ENCODE results near the gene KCNQ1. TPM values are rescaled to one million over a fixed set of nuclear protein-coding genes. Genes with fewer than 3 reads are reported as not detected.

KCNQ1 gene
- total RNA-seq, 3 donors from 2014 or later, result 15.5 to 44.7 (median 37.4) TPM

DNA sequence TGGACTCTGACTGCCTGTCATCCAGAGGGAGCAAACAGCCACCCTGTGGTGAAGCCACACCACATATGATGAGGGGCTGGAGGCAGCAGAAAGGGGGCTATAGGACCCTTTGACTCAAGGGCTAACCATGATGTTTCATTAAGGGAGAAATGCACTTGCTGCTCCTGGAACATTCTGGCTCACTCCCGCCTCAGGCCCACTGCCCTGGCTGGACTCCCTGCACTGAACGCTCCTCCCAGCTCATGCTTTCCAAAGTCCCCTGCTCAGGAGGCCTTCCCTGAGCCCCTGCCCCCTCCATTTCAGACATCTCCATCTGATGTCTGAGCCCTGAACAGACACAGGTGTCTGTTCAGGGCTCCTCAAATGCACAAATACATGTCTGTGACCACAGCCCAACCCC lies 371.7 kb downstream of the KCNQ1 start:
- ATAC-seq, result no peak

DNA sequence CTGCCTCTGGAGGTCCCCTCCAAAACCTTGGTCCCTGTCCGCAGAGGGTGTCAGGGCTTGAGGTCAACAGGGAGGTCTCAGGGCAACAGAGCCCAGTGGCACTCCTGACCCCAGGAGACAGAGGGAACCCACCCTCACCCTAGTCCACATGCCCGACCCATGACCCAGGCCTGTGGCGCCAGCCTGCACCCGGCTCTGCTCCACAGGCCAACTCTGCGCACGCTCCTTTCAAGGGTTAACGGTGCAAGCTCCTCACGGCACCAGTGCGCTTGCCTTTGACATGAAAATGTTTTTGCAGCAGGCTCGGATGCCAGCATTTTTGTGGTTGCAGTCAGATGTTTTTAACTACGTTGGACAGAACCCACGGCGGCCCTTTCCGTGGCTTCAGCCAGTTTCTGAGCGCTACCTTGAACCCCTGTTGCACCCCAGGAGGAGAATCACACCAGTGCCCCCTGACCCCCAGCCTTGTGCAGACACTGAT lies 372.2 kb downstream of the KCNQ1 start:
- ATAC-seq (no peak), DNase-seq (peak in 1 of 3 donors; percentile 37)
- no peaks in the 10 kb centered on the region for H3K4me1 ChIP-seq (ENCODE audit: low read depth)
- H3K9me3 ChIP-seq, result peaks cover 21% of the 10 kb centered on the region
- TF ChIP-seq, protein P1, sequence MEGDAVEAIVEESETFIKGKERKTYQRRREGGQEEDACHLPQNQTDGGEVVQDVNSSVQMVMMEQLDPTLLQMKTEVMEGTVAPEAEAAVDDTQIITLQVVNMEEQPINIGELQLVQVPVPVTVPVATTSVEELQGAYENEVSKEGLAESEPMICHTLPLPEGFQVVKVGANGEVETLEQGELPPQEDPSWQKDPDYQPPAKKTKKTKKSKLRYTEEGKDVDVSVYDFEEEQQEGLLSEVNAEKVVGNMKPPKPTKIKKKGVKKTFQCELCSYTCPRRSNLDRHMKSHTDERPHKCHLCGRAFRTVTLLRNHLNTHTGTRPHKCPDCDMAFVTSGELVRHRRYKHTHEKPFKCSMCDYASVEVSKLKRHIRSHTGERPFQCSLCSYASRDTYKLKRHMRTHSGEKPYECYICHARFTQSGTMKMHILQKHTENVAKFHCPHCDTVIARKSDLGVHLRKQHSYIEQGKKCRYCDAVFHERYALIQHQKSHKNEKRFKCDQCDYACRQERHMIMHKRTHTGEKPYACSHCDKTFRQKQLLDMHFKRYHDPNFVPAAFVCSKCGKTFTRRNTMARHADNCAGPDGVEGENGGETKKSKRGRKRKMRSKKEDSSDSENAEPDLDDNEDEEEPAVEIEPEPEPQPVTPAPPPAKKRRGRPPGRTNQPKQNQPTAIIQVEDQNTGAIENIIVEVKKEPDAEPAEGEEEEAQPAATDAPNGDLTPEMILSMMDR (IDR thresholded peaks at IDR 0.05), result no peak
- H3K4me3 ChIP-seq, result no peak overlapping the region
- H3K36me3 ChIP-seq (ENCODE audit: low read depth), result no peaks in the 10 kb centered on the region
- intact Hi-C loops (cut with DNase I, micrococcal nuclease), result no loop called here

More for the DNA sequence above, 371.7 kb downstream of the KCNQ1 start:
- Histone ChIP-seq H3K36me3 (ENCODE audit: low read depth) (no peaks in the 10 kb centered on the region), H3K4me3 (no peak overlapping the region), H3K9me3 (peaks cover 21% of the 10 kb centered on the region), H3K4me1 (ENCODE audit: low read depth) (no peaks in the 10 kb centered on the region)
- TF ChIP-seq, protein P1 (IDR thresholded peaks at IDR 0.05), result no peak
- intact Hi-C loops (cut with DNase I, micrococcal nuclease), result no loop called here
- DNase-seq, result no peak

DNA sequence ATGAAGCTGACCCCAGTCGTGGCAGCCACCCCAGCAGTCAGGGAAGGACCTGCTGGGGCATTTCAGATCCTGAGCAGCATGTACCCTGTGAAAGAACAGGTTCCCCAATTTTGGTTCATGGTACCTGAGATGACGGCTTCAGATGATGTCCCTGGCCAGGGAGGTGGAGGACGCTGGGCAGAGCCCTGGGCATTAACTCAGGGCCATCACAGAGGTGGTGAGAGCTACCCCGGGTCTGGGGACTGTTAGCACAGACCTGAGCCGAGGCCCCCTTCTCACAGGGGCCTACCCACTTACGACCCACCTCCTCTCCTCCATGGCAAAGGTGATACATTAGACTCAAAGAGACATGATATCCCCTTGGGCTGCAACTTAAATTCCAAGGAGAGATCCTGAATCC lies 372.6 kb downstream of the KCNQ1 start:
- H3K4me3 ChIP-seq, result no peak overlapping the region
- ATAC-seq (no peak), DNase-seq (no peak)
- H3K4me1 ChIP-seq (ENCODE audit: low read depth), result no peaks in the 10 kb centered on the region
- peaks cover 21% of the 10 kb centered on the region for H3K9me3 ChIP-seq
- H3K36me3 ChIP-seq (ENCODE audit: low read depth), result no peaks in the 10 kb centered on the region
- intact Hi-C loops (cut with DNase I, micrococcal nuclease), result no loop called here
- TF ChIP-seq, protein P1 (IDR thresholded peaks at IDR 0.05), result no peak

DNA sequence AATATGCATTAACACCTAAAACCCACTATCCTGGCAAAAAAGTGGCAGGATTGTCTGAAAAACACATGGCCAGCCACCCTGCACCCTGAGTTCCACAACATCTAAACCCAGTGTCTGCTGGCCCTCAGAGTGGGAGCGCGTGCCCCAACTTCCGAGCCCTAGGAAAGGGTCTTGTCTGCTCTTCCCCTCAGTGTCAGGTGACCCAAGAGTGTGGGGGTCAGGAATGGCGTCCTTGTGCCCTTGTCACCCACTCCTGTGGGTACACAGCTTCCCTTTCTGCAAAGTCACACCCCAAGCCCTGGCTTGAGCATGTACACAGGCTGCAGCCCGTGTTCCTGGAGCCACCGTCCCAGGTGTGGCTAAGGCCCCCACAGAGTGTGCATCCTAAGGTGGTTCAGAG lies 373.2 kb downstream of the KCNQ1 start:
- Histone ChIP-seq H3K4me1 (ENCODE audit: low read depth) (no peaks in the 10 kb centered on the region), H3K9me3 (peaks cover 27% of the 10 kb centered on the region), H3K36me3 (ENCODE audit: low read depth) (no peaks in the 10 kb centered on the region), H3K4me3 (no peak overlapping the region)
- intact Hi-C loops (cut with DNase I, micrococcal nuclease), result no loop called here
- DNase-seq (peak in 1 of 3 donors; percentile 27), ATAC-seq (no peak)
- TF ChIP-seq, protein P1 (IDR thresholded peaks at IDR 0.05), result no peak

DNA sequence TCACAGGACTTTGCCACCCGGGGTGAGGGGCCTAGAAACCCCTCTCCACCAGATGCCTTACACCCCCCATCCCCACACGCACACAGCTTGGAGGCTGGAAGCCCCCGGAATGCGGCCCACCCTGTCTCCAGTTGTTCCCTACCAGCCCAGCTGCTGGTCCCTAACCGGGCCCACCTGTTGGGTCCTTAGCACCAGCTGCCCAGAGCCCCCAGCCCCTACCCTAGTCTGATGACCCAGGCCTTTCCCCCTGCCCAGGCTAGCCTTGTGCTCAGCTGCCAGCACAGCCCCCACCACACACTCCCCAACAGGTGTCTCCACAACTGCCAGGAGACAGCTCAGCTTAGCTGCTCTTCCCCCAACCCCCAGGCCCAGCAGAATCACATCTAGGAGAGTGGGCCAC lies 373.7 kb downstream of the KCNQ1 start:
- no peak overlapping the region for H3K4me3 ChIP-seq
- intact Hi-C loops (cut with DNase I, micrococcal nuclease), result no loop called here
- H3K4me1 ChIP-seq (ENCODE audit: low read depth), result no peaks in the 10 kb centered on the region
- H3K36me3 ChIP-seq (ENCODE audit: low read depth), result no peaks in the 10 kb centered on the region
- peaks cover 29% of the 10 kb centered on the region for H3K9me3 ChIP-seq
- TF ChIP-seq, protein P1 (IDR thresholded peaks at IDR 0.05), result no peak
- DNase-seq (peak in 1 of 3 donors; percentile 38), ATAC-seq (no peak)

DNA sequence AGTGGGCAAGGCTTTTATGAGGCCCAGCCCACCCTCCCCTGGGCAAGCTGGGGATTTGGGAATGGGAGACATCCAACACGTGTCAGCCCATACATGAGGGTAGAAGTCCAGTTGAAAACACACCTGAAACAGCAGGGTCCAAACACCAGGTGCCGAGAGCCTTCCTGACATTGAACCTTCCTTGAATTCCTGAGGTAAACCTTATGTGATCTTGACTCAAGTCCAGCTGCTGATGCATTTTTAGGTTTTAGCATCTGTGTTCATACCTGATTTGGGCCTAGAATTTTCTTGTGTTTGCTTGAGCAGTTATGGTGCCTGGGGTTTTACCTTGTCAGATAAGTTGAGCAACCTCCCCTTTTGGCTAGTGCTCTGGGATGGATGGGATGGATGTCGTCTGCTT lies 374.5 kb downstream of the KCNQ1 start:
- no peaks in the 10 kb centered on the region for H3K4me1 ChIP-seq (ENCODE audit: low read depth)
- ATAC-seq (no peak), DNase-seq (no peak)
- H3K4me3 ChIP-seq, result no peak overlapping the region
- TF ChIP-seq, protein P1 (IDR thresholded peaks at IDR 0.05), result no peak
- H3K9me3 ChIP-seq, result peaks cover 29% of the 10 kb centered on the region
- intact Hi-C loops (cut with DNase I, micrococcal nuclease), result no loop called here
- no peaks in the 10 kb centered on the region for H3K36me3 ChIP-seq (ENCODE audit: low read depth)
